Mesenchymal stem cell (in vitro differentiated cells and primary cell): ENCODE results near the gene CYP2J2.
"Not testable (repeated sequence)": the region's sequence is repeated elsewhere in the genome, so short reads cannot be mapped to it uniquely, and the experiment has no call there.

Source experiments
- DNase-seq: peaks from one replicate; pipeline ENCODE4 v3.0.0-alpha.2; 2013
- H2AFZ ChIP-seq: one replicate; pipeline ENCODE4 v1.6.1; 2013; ENCODE audit warnings: low read depth, mild to moderate bottlenecking, control low read depth, inconsistent platforms, low read length, moderate library complexity
- H2AK5ac ChIP-seq: 2 replicates; pipeline ENCODE4 v1.6.1; 2013; ENCODE audit warnings: low read length, moderate library complexity, mild to moderate bottlenecking, inconsistent platforms; ENCODE audit not compliant: severe bottlenecking
- H2BK120ac ChIP-seq: one replicate; pipeline ENCODE4 v1.6.1; 2013; ENCODE audit warnings: low read depth, mild to moderate bottlenecking, inconsistent platforms, low read length, moderate library complexity
- H2BK12ac ChIP-seq, 2 experiments: one replicate each; pipeline ENCODE4 v1.6.1; 2013; ENCODE audit warnings: inconsistent platforms in 2 of 2, low read length in 2 of 2, mild to moderate bottlenecking in 2 of 2, moderate library complexity in 2 of 2, control low read depth in 1 of 2
- H2BK15ac ChIP-seq: one replicate; pipeline ENCODE4 v1.6.1; 2013; ENCODE audit warnings: mild to moderate bottlenecking, low read depth, inconsistent platforms; ENCODE audit not compliant: poor library complexity, severe bottlenecking
- H2BK5ac ChIP-seq: 2 replicates; pipeline ENCODE4 v1.6.1; 2013; ENCODE audit warnings: low read depth, mild to moderate bottlenecking, low read length, control low read depth, inconsistent platforms; ENCODE audit not compliant: poor library complexity, severe bottlenecking
- H3K14ac ChIP-seq, 2 experiments: one replicate each; pipeline ENCODE4 v1.6.1; 2013; ENCODE audit warnings: inconsistent platforms in 2 of 2, low read length in 2 of 2, control low read depth in 1 of 2, mild to moderate bottlenecking in 1 of 2, moderate library complexity in 1 of 2
- H3K18ac ChIP-seq, 2 experiments: one replicate each; pipeline ENCODE4 v1.6.1; 2013; ENCODE audit warnings: inconsistent platforms in 2 of 2, low read length in 2 of 2, control low read depth in 1 of 2, low read depth in 1 of 2, mild to moderate bottlenecking in 1 of 2
- H3K23ac ChIP-seq, 2 experiments: one replicate each; pipeline ENCODE4 v1.6.1; 2013; ENCODE audit warnings: inconsistent platforms in 2 of 2, low read length in 2 of 2, mild to moderate bottlenecking in 2 of 2, moderate library complexity in 2 of 2, control low read depth in 1 of 2
- H3K27ac ChIP-seq: 2 replicates; pipeline ENCODE4 v1.5.1; 2013; ENCODE audit warnings: mild to moderate bottlenecking, moderate library complexity, low read length, control low read depth, inconsistent platforms; ENCODE audit not compliant: poor library complexity, severe bottlenecking
- H3K27me3 ChIP-seq, 2 experiments: 2 replicates each; pipeline versions ENCODE4 v1.6.1 to v1.7.0; 2013; ENCODE audit warnings: low read length in 2 of 2, mild to moderate bottlenecking in 2 of 2, moderate library complexity in 2 of 2, control low read depth in 1 of 2, inconsistent platforms in 1 of 2; ENCODE audit not compliant: control insufficient read depth in 1 of 2, insufficient read depth in 1 of 2
- H3K36me3 ChIP-seq, 2 experiments: 2 replicates each; pipeline versions ENCODE4 v1.6.1 to v1.7.0; 2013; ENCODE audit warnings: low read length in 2 of 2, control low read depth in 1 of 2, inconsistent platforms in 1 of 2, low read depth in 1 of 2, mild to moderate bottlenecking in 1 of 2; ENCODE audit not compliant: insufficient read depth in 2 of 2, control insufficient read depth in 1 of 2
- H3K4ac ChIP-seq, 2 experiments: one replicate each; pipeline ENCODE4 v1.6.1; 2013; ENCODE audit warnings: inconsistent platforms in 2 of 2, low read length in 2 of 2, mild to moderate bottlenecking in 2 of 2, moderate library complexity in 2 of 2, control low read depth in 1 of 2, low read depth in 1 of 2
- H3K4me1 ChIP-seq: 2 replicates; pipeline ENCODE4 v1.6.1; 2013; ENCODE audit warnings: low read depth, low read length, control low read depth; ENCODE audit not compliant: control insufficient read depth, insufficient read depth
- H3K4me2 ChIP-seq: 2 replicates; pipeline ENCODE4 v1.6.1; 2013; ENCODE audit warnings: low read length, mild to moderate bottlenecking, inconsistent platforms; ENCODE audit not compliant: poor library complexity, severe bottlenecking
- H3K4me3 ChIP-seq, 2 experiments: 2 replicates each; pipeline versions ENCODE4 v1.5.1 to v1.7.0; 2013; ENCODE audit warnings: low read length in 2 of 2, mild to moderate bottlenecking in 2 of 2, control low read depth in 1 of 2, low read depth in 1 of 2; ENCODE audit not compliant: insufficient read depth in 1 of 2
- H3K79me1 ChIP-seq: replicated peaks from 2 replicates; pipeline ENCODE4 v1.6.1; 2013; ENCODE audit warnings: mild to moderate bottlenecking, control low read depth, low read length, inconsistent platforms; ENCODE audit not compliant: poor library complexity, severe bottlenecking
- H3K9ac ChIP-seq: 2 replicates; pipeline ENCODE4 v1.7.0; 2013; ENCODE audit warnings: mild to moderate bottlenecking, low read length, moderate library complexity
- H3K9me3 ChIP-seq: 2 replicates; pipeline ENCODE4 v1.7.0; 2013; ENCODE audit warnings: mild to moderate bottlenecking, low read length; ENCODE audit not compliant: control insufficient read depth
- H4K8ac ChIP-seq: one replicate; pipeline ENCODE4 v1.6.1; 2013; ENCODE audit warnings: inconsistent platforms, mild to moderate bottlenecking, low read length, moderate library complexity
- H4K91ac ChIP-seq: one replicate; pipeline ENCODE4 v1.6.1; 2013; ENCODE audit warnings: mild to moderate bottlenecking, low read length, inconsistent platforms
- WGBS: methylation state at CpG from one replicate; pipeline ENCODE4 v1.1.7; 2013; ENCODE audit warnings: mixed read lengths; 5-methylcytosine and 5-hydroxymethylcytosine counted together

CYP2J2 gene

GRCh38 chr1:59971464-59971911, 44.9 kb upstream of the CYP2J2 start:
- no peaks in the 10 kb centered on the region for H3K9me3 ChIP-seq
- peak overlapping the region in 1 of 2 experiments; percentile 50 for H3K4me3 ChIP-seq
- H2BK120ac ChIP-seq, result no peak overlapping the region
- H3K18ac ChIP-seq, result no peak overlapping the region
- peaks cover 4% of the 10 kb centered on the region for H3K4me1 ChIP-seq
- H3K79me1 ChIP-seq, result no peaks in the 10 kb centered on the region
- no peaks in the 10 kb centered on the region for H3K36me3 ChIP-seq
- no peak overlapping the region for H2BK15ac ChIP-seq
- no peak overlapping the region for H4K91ac ChIP-seq
- peak overlapping the region; percentile 59 for H3K9ac ChIP-seq
- H2AFZ ChIP-seq, result no peak overlapping the region
- no peak overlapping the region for H2BK5ac ChIP-seq
- no peak overlapping the region for H2BK12ac ChIP-seq
- H4K8ac ChIP-seq, result no peak overlapping the region
- no peak overlapping the region for H3K14ac ChIP-seq
- WGBS, result 12% methylated on average over 16 of the region's 19 CpGs
- H3K27ac ChIP-seq, result no peak overlapping the region
- H2AK5ac ChIP-seq, result no peak overlapping the region
- peaks cover 8 to 18% of the 10 kb centered on the region in 2 experiments for H3K27me3 ChIP-seq
- no peak overlapping the region for H3K4ac ChIP-seq
- no peak overlapping the region for H3K23ac ChIP-seq
- DNase-seq, result peak; percentile 57
- peak overlapping the region; percentile 69 for H3K4me2 ChIP-seq

GRCh38 chr1:59969542-59970175, 43.1 kb upstream of the CYP2J2 start:
- not testable (repeated sequence) for H3K18ac ChIP-seq, DNase-seq, H3K9me3 ChIP-seq, H2BK15ac ChIP-seq, H2BK120ac ChIP-seq, H3K4ac ChIP-seq, H2AFZ ChIP-seq, H2BK5ac ChIP-seq, H3K79me1 ChIP-seq, H3K27me3 ChIP-seq, H3K4me2 ChIP-seq, H4K91ac ChIP-seq, H3K36me3 ChIP-seq, H3K14ac ChIP-seq, H3K9ac ChIP-seq, H2BK12ac ChIP-seq, H2AK5ac ChIP-seq, H3K27ac ChIP-seq, H3K4me1 ChIP-seq, H3K4me3 ChIP-seq, H4K8ac ChIP-seq, H3K23ac ChIP-seq
- WGBS, result 94% methylated on average over 42 of the region's 42 CpGs

- H3K36me3 ChIP-seq, H3K9ac ChIP-seq, DNase-seq, H4K91ac ChIP-seq, H3K27ac ChIP-seq, H3K27me3 ChIP-seq, H2BK120ac ChIP-seq, H3K23ac ChIP-seq, H3K4me3 ChIP-seq, H3K18ac ChIP-seq, H3K4ac ChIP-seq, H2AK5ac ChIP-seq, H2AFZ ChIP-seq, H4K8ac ChIP-seq, H2BK12ac ChIP-seq, H2BK15ac ChIP-seq, H3K4me2 ChIP-seq, H2BK5ac ChIP-seq, H3K79me1 ChIP-seq, H3K9me3 ChIP-seq, H3K4me1 ChIP-seq, H3K14ac ChIP-seq: not testable (repeated sequence)
- WGBS, result 96% methylated on average over 17 of the region's 17 CpGs
Measured at GRCh38 chr1:59968746-59969145, 42.2 kb upstream of the CYP2J2 start.

- H4K91ac ChIP-seq, result no peak overlapping the region
- no peak overlapping the region for H3K4ac ChIP-seq
- H2BK15ac ChIP-seq, result no peak overlapping the region
- no peak overlapping the region for H3K4me3 ChIP-seq
- no peak overlapping the region for H3K4me2 ChIP-seq
- peaks cover 4% of the 10 kb centered on the region for H3K4me1 ChIP-seq
- H3K36me3 ChIP-seq, result no peaks in the 10 kb centered on the region
- no peak overlapping the region for H3K27ac ChIP-seq
- WGBS, result 95% methylated on average over 3 of the region's 3 CpGs
- no peak overlapping the region for H3K9ac ChIP-seq
- no peak overlapping the region for H3K18ac ChIP-seq
- no peak overlapping the region for H4K8ac ChIP-seq
- H3K27me3 ChIP-seq, result peaks cover 0 to 2% of the 10 kb centered on the region in 2 experiments
- no peak overlapping the region for H2AFZ ChIP-seq
- DNase-seq, result no peak
- H2AK5ac ChIP-seq, result no peak overlapping the region
- H2BK5ac ChIP-seq, result no peak overlapping the region
- H2BK120ac ChIP-seq, result no peak overlapping the region
- H2BK12ac ChIP-seq, result no peak overlapping the region
- H3K79me1 ChIP-seq, result no peaks in the 10 kb centered on the region
- no peak overlapping the region for H3K23ac ChIP-seq
- no peaks in the 10 kb centered on the region for H3K9me3 ChIP-seq
- no peak overlapping the region for H3K14ac ChIP-seq
Measured at GRCh38 chr1:59967780-59968179, 41.2 kb upstream of the CYP2J2 start.
